Liver (tissue), 3 donors: ENCODE data around the gene NHP2.
"Not testable (repeated sequence)": the region's sequence is repeated elsewhere in the genome, so short reads cannot be mapped to it uniquely, and the experiment has no call there.

Experiments used
- SP1 ChIP-seq: IDR thresholded peaks from 2 replicates; pipeline ENCODE4 v1.6.1; 2018; ENCODE audit warnings: antibody characterized with exemption, mild to moderate bottlenecking
- TF ChIP-seq, protein P1 (sequence below): fragments of 150-350 bp; IDR thresholded peaks from 2 replicates; pipeline ENCODE4 v1.5.1; 2017; ENCODE audit warnings: improper control_type of control experiment, low read depth, low read length; ENCODE audit not compliant: missing input control
- donor health status: healthy.
- donor health status: healthy.

DNA sequence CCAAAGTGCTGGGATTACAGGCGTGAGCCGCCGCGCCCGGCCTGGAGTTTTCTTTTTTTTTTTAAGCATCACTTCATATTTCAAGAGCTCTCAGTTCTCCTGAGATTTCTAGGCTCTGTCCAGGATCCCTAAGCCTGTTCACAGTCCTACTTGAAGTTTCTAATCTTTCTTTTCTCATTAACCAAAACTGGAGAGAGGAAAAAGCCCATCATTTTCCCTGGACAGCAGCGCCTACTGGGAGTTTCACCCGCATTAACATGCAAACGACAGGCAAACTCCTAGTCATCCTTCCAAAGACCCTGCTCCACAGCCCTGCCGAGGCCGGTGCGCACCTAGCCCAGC, 23.5 kb downstream of the NHP2 start:
- TF ChIP-seq, protein P1, sequence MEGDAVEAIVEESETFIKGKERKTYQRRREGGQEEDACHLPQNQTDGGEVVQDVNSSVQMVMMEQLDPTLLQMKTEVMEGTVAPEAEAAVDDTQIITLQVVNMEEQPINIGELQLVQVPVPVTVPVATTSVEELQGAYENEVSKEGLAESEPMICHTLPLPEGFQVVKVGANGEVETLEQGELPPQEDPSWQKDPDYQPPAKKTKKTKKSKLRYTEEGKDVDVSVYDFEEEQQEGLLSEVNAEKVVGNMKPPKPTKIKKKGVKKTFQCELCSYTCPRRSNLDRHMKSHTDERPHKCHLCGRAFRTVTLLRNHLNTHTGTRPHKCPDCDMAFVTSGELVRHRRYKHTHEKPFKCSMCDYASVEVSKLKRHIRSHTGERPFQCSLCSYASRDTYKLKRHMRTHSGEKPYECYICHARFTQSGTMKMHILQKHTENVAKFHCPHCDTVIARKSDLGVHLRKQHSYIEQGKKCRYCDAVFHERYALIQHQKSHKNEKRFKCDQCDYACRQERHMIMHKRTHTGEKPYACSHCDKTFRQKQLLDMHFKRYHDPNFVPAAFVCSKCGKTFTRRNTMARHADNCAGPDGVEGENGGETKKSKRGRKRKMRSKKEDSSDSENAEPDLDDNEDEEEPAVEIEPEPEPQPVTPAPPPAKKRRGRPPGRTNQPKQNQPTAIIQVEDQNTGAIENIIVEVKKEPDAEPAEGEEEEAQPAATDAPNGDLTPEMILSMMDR, result not testable (repeated sequence)
- not testable (repeated sequence) for TF ChIP-seq SP1
